ENCODE data around the gene C4orf50.

DNA sequence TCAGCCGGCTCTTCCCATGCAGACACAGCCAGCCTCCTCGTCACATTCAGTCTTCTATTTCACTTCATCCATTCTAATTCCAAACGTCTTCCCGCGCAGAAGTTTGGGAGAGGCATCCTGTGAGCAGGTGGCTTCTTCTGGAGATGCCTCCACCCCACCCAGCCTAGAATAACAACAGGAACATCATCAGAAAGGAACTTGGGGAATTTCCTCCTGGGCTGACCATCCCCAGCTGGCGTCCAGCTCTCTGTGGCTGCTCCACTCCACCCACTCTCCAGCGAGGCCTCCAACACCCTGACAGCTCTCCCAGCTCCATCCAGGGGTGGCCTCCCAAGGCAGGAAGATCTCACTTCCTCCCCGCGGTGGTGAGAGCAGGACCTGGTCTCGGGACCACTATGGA, 5.5 kb upstream of the C4orf50 start:
- TF ChIP-seq, protein P1, sequence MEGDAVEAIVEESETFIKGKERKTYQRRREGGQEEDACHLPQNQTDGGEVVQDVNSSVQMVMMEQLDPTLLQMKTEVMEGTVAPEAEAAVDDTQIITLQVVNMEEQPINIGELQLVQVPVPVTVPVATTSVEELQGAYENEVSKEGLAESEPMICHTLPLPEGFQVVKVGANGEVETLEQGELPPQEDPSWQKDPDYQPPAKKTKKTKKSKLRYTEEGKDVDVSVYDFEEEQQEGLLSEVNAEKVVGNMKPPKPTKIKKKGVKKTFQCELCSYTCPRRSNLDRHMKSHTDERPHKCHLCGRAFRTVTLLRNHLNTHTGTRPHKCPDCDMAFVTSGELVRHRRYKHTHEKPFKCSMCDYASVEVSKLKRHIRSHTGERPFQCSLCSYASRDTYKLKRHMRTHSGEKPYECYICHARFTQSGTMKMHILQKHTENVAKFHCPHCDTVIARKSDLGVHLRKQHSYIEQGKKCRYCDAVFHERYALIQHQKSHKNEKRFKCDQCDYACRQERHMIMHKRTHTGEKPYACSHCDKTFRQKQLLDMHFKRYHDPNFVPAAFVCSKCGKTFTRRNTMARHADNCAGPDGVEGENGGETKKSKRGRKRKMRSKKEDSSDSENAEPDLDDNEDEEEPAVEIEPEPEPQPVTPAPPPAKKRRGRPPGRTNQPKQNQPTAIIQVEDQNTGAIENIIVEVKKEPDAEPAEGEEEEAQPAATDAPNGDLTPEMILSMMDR (IDR thresholded peaks at IDR 0.05; ENCODE audit: low read length): no peak
- TF ChIP-seq EZH2phosphoT487 (IDR thresholded peaks at IDR 0.05; ENCODE audit: low read length) (no peak), EZH2 (optimal IDR thresholded peaks at IDR 0.05; ENCODE audit: low read depth, low read length) (no peak)
